Right renal cortex interstitium (tissue), 3 donors: Measurements from ENCODE around the gene WDPCP. TPM values are rescaled to one million over a fixed set of nuclear protein-coding genes. Genes with fewer than 3 reads are reported as not detected.
"Not testable (repeated sequence)": the region's sequence is repeated elsewhere in the genome, so short reads cannot be mapped to it uniquely, and the experiment has no call there.

Source experiments
- DNase-seq, 3 donors: peaks; one replicate each; pipeline ENCODE4 v3.0.0-alpha.2; 2013; ENCODE audit warnings: low read depth in 3 of 3, low spot score in 2 of 3
- polyA plus RNA-seq, 3 donors: library from polyadenylated mRNA; unstranded; fragments of 120-200 nt; gene quantifications; one replicate each; pipeline ENCODE4 v1.2.1, GENCODE V29; 2013; ENCODE audit not compliant: insufficient read length in 3 of 3

WDPCP gene
- polyA plus RNA-seq, 3 donors, result 14.0 to 14.8 (median 14.3) TPM

GRCh38 chr2:63283273-63283672 lies 305.0 kb downstream of the WDPCP start:
- DNase-seq, result no peak

- DNase-seq, result no peak
These were observed 315.7 kb downstream of the WDPCP start for GRCh38 chr2:63272560-63272959.

GRCh38 chr2:63270717-63271116 lies 317.6 kb downstream of the WDPCP start:
- no peak for DNase-seq

DNA sequence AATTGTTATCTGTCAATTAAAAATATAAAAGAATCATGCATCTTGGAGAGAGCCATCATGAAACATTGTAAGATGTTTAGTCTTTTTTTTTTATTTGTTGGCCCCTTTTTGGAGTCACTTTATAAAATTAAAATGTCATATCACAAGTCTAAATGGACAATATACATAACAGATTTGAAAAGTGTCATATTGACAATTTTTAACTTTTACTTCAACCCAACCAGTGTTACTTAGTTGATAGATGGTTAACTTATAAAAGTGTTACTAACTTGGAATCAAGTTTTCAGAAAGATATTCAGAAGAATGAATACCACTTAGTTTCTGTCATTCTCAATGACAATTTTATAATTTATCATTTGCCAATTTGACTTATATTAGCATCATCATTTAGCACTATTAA lies 319.3 kb downstream of the WDPCP start:
- no peak for DNase-seq

DNA sequence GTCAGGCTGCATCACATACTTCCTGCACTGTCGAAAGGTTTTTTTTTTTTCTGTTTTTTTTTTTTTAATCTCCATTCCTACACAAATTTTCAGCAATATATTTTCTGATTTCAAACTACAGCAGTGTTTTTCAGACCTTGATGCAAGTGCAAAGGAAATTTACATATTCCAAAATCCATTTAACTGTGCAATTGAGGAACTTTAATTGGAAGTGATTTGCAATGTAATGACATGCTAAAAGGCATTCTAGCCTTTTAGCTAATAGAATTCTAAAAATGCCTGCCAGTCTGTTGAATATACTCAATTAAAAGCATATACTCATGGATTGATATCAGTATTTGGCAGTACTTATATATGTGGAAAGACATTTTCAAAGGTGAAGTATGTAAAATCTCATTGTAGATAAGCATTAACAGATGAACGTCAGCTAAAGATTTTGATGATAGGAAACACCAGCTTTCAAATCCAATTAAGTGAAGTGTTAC lies 327.1 kb downstream of the WDPCP start:
- DNase-seq, result no peak

- DNase-seq, result no peak
These were observed 330.8 kb downstream of the WDPCP start for GRCh38 chr2:63257473-63257872.

DNA sequence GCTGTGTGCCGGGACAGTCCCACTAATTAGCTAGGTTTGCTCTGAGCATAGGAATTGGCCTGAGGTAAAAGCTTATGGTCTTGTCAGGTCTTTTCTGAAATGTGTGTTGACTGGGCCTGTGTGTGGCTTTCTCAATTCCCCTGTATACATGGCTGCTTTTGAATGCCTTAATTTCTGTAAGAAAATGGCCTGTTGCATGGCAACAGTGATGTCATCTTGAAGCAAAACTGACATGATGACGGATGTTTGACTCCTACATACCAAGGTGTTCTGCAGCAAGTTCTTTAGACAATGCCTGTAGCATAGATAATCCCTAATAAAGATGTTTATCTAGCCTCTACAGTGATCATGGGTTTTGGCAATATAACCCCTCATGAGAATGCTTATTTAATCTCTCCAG lies 339.1 kb downstream of the WDPCP start:
- DNase-seq, result no peak

DNA sequence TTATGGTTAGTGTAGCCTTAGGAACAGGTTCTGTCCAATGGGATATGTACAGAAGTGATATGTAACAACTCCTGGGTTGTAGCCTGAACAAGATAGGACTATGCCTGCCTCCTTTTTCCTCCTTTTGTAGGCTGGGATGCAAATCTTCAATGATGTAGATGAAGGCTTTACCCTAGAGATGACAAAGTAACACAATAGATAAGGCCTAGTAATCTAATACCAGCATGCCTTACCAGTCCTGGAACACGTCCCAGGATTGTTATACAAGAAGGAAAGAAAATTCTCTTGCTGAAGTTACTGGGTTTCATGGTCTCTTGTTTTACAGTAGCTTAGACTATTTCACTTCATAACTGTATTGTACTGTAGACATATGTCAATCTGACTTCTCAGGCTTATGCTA lies 345.5 kb downstream of the WDPCP start:
- DNase-seq, result no peak

DNA sequence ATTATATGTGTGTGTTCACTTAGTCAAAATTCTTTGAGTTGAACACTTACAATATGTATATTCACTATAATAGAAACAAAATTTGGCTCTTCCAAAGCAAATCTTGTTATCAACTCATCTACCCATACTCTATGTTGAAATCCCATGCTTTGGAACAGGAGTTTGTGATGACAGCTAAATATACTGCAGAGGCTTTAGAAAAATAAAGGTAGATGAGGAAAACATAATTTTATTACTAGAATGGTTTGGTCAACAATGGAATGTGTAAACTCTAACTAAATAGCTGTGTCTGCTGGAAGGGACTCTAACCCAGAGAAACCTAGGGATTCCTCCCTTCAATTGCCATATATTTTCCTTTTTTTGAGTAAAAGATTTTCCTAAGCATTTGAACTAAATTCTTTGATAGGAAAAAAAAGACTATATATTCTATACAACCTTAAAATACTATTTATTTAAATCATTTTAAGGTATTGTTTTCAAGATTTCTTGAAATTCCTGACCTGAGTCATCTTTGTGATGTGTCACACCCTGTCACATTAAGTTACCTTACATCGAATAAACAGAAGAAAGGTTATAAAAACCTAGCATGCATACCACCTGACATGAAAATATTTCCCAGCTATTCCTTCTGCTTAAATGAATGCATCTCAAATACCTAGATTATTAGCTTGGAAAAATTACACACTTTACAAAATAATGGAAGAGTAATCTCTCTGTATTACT lies 362.2 kb downstream of the WDPCP start:
- DNase-seq, result no peak

- no peak for DNase-seq
These were observed 369.3 kb downstream of the WDPCP start for GRCh38 chr2:63218800-63219526.

DNA sequence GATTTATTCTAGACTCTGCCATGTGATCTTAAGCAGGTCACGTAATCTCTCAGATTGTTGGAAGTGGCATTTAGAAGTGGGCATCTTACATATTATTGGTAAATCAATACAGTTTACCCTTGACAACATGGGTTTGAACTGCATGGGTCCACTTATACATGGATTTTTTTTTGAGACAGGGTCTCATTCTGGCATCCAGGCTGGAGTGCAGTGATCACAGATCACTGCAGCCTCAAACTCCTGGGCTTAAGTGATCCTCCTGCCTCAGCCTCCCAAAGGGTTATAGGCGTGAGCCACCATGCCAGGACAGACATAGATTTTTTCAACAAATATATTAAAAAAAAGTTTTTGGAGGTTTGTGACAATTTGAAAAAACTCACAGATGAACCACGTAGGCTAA lies 393.0 kb downstream of the WDPCP start:
- DNase-seq, result no peak

GRCh38 chr2:63194175-63194574 lies 394.1 kb downstream of the WDPCP start:
- DNase-seq, result no peak

- DNase-seq, result no peak
These were observed 395.1 kb downstream of the WDPCP start for GRCh38 chr2:63192889-63193774.

- no peak for DNase-seq
These were observed 395.9 kb downstream of the WDPCP start for GRCh38 chr2:63192169-63192888.

DNA sequence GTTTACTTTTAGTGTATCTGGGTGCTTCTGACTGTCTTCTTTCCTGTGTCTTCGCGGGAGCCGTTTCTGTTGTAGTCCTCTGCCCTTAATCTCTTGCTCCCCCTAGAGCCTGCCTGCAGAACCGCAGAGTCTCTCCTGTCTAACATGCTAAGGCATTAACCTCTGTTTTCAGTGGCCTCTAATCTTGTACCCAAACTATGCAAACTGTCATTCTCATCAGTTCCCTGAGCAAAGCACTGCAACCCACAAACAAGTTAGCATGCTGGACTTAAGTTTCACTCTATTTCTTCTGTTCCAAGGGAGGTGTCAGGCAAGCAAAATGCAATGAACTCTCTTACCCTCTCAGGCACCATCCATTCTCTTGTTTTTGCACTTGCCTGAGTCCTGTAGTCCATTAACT lies 399.3 kb downstream of the WDPCP start:
- no peak for DNase-seq

DNA sequence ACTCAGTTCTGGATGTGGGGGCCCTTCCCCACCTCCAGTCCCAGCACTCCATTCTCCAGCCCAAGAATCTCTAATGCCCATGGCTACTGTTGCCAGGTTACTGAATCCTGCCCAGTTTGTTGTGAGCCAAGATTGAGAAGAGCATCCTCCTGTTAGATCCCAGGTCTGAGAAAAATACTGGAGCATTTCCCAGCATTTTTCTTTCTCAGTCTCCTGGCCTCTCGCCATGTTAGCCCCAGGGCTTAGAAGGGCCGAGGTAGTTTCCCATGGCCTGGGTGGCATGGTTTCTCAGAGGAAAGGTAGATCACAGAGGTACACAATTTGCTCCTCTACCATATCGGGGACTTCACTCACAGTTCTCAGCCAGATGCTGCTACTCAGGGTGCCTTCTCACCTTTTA lies 401.9 kb downstream of the WDPCP start:
- no peak for DNase-seq

DNA sequence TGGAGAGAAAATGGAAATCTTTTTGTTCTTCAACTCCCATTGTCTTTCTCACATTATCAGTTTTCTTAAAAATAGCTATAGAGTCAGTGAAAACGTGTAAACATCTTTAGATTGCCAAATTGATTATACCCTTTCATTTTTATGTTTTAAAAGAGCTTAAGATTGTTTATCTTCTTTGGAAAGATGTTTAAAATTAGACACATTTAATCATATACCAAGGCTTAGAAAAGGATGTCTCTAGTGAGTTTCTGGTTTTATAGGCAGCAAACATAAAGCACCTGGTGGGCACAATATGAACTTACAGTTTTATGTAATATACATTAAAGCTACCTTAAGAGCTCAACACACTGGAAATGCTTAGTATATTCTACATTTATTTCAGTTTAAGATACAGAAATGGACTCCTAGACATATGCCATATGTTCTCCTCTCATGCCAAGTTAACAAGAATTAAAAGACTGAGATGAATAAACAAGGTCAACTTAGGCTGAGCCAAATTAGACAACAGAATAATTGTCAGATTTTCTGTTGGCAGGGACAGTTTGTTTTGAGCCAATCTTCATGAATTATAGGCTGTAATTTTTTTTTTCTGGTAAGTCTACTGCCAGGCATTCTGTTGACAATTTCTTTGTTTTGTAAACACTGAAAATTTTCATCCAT lies 425.0 kb downstream of the WDPCP start:
- DNase-seq, result no peak

GRCh38 chr2:63159262-63159661 lies 429.0 kb downstream of the WDPCP start:
- DNase-seq, result no peak

DNA sequence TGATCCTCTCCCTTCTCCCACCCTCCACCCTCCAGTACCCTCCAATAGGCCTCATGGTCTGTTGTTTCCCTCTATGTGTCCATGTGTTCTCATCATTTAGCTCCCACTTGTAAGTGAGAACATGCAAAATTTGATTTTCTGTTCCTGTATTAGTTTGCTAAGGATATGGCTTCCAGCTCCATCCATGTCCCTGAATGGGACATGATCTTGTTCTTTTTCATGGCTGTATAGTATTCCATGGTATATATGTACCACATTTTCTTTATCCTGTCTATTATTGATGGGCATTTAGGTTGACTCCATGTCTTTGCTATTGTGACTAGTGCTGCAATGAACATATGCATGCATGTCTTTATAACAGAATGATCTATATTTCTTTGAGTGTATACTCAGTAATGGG lies 451.6 kb downstream of the WDPCP start:
- not testable (repeated sequence) for DNase-seq

GRCh38 chr2:63132020-63132419 lies 456.3 kb downstream of the WDPCP start:
- no peak for DNase-seq
